Measurements from ENCODE around the gene EID2B. TPM values are rescaled to one million over a fixed set of nuclear protein-coding genes. Genes with fewer than 3 reads are reported as not detected.

Gene EID2B
- total and polyA plus RNA-seq, 2 of the 13 experiments (the other 11 are each of a cell fraction or from before 2014, with no cell fraction given), result 2.5 to 3.7 TPM

DNA sequence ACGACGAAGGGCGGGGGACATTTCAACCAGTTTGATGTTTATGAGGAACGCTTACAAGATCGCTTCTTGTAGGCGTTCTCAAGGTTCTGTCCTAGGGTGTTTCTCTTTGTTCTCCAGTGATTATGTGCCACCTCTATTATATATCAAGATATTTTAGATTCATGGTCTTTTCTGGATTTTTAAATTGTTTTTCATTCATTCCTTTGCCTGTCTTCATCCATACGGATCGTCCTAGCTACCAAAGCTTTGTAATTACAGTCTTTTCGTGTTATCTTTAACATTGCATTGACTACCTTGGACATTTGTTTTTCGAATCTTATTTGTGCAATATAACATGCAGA lies 7.7 kb upstream of the EID2B start (continued):
- TF ChIP-seq, protein P1, sequence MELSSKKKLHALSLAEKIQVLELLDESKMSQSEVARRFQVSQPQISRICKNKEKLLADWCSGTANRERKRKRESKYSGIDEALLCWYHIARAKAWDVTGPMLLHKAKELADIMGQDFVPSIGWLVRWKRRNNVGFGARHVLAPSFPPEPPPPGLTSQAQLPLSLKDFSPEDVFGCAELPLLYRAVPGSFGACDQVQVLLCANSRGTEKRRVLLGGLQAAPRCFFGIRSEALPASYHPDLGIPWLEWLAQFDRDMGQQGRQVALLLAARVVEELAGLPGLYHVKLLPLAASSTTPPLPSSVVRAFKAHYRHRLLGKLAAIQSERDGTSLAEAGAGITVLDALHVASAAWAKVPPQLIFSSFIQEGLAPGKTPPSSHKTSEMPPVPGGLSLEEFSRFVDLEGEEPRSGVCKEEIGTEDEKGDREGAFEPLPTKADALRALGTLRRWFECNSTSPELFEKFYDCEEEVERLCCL (CRISPR knock-in tag; IDR thresholded peaks at IDR 0.05; ENCODE audit: borderline replicate concordance), result no peak
- no peak for TF ChIP-seq ZSCAN31 (CRISPR knock-in tag; IDR thresholded peaks at IDR 0.05; ENCODE audit: low read depth)
- TF ChIP-seq ZSCAN9 (CRISPR knock-in tag; IDR thresholded peaks at IDR 0.05; ENCODE audit: borderline replicate concordance), result no peak
- TF ChIP-seq, protein P2, sequence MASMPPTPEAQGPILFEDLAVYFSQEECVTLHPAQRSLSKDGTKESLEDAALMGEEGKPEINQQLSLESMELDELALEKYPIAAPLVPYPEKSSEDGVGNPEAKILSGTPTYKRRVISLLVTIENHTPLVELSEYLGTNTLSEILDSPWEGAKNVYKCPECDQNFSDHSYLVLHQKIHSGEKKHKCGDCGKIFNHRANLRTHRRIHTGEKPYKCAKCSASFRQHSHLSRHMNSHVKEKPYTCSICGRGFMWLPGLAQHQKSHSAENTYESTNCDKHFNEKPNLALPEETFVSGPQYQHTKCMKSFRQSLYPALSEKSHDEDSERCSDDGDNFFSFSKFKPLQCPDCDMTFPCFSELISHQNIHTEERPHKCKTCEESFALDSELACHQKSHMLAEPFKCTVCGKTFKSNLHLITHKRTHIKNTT (CRISPR knock-in tag; IDR thresholded peaks at IDR 0.05), result no peak
- TF ChIP-seq PHB2 (IDR thresholded peaks at IDR 0.05; ENCODE audit: partially characterized antibody), result no peak
- peak; percentile 2; the same call in 1 of the 2 replicates for TF ChIP-seq ZNF557 (CRISPR knock-in tag; IDR thresholded peaks at IDR 0.05)
- TF ChIP-seq, protein P3, sequence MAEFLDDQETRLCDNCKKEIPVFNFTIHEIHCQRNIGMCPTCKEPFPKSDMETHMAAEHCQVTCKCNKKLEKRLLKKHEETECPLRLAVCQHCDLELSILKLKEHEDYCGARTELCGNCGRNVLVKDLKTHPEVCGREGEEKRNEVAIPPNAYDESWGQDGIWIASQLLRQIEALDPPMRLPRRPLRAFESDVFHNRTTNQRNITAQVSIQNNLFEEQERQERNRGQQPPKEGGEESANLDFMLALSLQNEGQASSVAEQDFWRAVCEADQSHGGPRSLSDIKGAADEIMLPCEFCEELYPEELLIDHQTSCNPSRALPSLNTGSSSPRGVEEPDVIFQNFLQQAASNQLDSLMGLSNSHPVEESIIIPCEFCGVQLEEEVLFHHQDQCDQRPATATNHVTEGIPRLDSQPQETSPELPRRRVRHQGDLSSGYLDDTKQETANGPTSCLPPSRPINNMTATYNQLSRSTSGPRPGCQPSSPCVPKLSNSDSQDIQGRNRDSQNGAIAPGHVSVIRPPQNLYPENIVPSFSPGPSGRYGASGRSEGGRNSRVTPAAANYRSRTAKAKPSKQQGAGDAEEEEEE (CRISPR knock-in tag; IDR thresholded peaks at IDR 0.05; ENCODE audit: borderline replicate concordance), result no peak
- TF ChIP-seq SIX4 (CRISPR knock-in tag; IDR thresholded peaks at IDR 0.05), result no peak
- TF ChIP-seq U2AF1 (optimal IDR thresholded peaks at IDR 0.05; ENCODE audit: low read depth, low read length), result no peak
- TF ChIP-seq MTF1 (CRISPR knock-in tag; IDR thresholded peaks at IDR 0.05), result no peak
- no peak for TF ChIP-seq KLF16 (CRISPR knock-in tag; IDR thresholded peaks at IDR 0.05)
- no peak for TF ChIP-seq ZC3H4 (CRISPR knock-in tag; IDR thresholded peaks at IDR 0.05; ENCODE audit: borderline replicate concordance)
- TF ChIP-seq, protein P4, sequence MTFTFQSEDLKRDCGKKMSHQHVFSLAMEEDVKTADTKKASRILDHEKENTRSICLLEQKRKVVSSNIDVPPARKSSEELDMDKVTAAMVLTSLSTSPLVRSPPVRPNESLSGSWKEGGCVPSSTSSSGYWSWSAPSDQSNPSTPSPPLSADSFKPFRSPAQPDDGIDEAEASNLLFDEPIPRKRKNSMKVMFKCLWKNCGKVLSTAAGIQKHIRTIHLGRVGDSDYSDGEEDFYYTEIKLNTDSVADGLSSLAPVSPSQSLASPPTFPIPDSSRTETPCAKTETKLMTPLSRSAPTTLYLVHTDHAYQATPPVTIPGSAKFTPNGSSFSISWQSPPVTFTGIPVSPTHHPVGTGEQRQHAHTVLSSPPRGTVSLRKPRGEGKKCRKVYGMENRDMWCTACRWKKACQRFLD (CRISPR knock-in tag; IDR thresholded peaks at IDR 0.05; ENCODE audit: borderline replicate concordance), result no peak
- no peak for TF ChIP-seq ZNF510 (CRISPR knock-in tag; IDR thresholded peaks at IDR 0.05; ENCODE audit: low read depth)
- TF ChIP-seq ZNF788 (CRISPR knock-in tag; IDR thresholded peaks at IDR 0.05; ENCODE audit: borderline replicate concordance), result no peak
- no peak for TF ChIP-seq KAT2B (IDR thresholded peaks at IDR 0.05; ENCODE audit: borderline replicate concordance, low read depth, low read length)
- TF ChIP-seq ZNF780A (CRISPR knock-in tag; IDR thresholded peaks at IDR 0.05), result no peak
- no peak for TF ChIP-seq HNRNPLL (IDR thresholded peaks at IDR 0.05; ENCODE audit: low read depth, low read length, poor library complexity, severe bottlenecking)
- TF ChIP-seq, protein P5, sequence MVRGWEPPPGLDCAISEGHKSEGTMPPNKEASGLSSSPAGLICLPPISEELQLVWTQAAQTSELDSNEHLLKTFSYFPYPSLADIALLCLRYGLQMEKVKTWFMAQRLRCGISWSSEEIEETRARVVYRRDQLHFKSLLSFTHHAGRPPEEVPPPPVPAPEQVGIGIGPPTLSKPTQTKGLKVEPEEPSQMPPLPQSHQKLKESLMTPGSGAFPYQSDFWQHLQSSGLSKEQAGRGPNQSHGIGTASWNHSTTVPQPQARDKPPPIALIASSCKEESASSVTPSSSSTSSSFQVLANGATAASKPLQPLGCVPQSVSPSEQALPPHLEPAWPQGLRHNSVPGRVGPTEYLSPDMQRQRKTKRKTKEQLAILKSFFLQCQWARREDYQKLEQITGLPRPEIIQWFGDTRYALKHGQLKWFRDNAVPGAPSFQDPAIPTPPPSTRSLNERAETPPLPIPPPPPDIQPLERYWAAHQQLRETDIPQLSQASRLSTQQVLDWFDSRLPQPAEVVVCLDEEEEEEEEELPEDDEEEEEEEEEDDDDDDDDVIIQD (CRISPR knock-in tag; IDR thresholded peaks at IDR 0.05; ENCODE audit: low read depth), result no peak
- no peak for TF ChIP-seq NFKB2 (CRISPR knock-in tag; IDR thresholded peaks at IDR 0.05; ENCODE audit: borderline replicate concordance)
- TF ChIP-seq, protein P6, sequence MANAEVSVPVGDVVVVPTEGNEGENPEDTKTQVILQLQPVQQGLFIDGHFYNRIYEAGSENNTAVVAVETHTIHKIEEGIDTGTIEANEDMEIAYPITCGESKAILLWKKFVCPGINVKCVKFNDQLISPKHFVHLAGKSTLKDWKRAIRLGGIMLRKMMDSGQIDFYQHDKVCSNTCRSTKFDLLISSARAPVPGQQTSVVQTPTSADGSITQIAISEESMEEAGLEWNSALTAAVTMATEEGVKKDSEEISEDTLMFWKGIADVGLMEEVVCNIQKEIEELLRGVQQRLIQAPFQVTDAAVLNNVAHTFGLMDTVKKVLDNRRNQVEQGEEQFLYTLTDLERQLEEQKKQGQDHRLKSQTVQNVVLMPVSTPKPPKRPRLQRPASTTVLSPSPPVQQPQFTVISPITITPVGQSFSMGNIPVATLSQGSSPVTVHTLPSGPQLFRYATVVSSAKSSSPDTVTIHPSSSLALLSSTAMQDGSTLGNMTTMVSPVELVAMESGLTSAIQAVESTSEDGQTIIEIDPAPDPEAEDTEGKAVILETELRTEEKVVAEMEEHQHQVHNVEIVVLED (CRISPR knock-in tag; IDR thresholded peaks at IDR 0.05; ENCODE audit: borderline replicate concordance), result no peak
- TF ChIP-seq TSC22D2 (CRISPR knock-in tag; IDR thresholded peaks at IDR 0.05; ENCODE audit: borderline replicate concordance), result no peak
- TF ChIP-seq TBP (CRISPR knock-in tag; IDR thresholded peaks at IDR 0.05), result no peak

All from HepG2 (cell line).